ENCODE data around the gene TOE1.

Gene TOE1

DNA sequence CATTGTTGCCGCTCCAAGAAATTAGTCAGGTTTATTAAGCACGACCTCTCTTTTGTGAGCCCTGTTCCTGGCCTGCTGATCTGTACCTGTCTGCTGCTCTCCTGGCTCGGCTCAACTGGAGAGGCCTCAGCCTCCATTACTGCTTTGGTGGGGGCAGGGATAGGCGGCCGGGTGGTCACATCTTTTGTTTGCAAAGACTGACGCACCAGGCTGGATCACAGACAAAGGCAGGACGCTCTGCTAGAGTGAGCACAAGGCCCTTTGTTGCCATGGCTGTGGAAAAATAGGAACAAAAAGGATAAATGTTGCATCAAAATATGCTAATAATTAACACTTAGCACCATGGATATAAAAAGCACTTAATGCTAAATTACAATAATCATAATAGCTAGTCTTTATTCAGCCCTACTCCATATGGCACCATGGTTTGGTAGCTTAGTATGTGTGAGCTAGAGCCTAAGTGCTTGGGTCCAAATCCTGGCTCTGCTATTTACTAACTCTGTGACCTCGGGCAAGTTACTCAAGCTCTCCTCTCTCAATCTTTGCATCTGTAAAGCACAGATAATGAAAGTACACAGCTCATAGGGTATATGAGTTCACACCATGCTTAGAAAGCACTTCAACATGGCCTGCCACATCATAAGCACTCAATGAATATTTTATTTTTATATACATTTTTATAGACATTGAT lies 42.2 kb upstream of the TOE1 start:
- H3K27me3 ChIP-seq (ENCODE audit: insufficient read depth, low read length) = no peaks in the 10 kb centered on the region
- no peaks in the 10 kb centered on the region for H3K79me2 ChIP-seq (ENCODE audit: insufficient read depth, low read length)
- no peak overlapping the region for H3K4me3 ChIP-seq (ENCODE audit: low read depth, low read length, poor library complexity, severe bottlenecking)
- H3K9ac ChIP-seq (ENCODE audit: low read length) = no peak overlapping the region
- TF ChIP-seq EZH2 (IDR thresholded peaks at IDR 0.05; ENCODE audit: borderline replicate concordance, low read length) = no peak
- TF ChIP-seq, protein P1, sequence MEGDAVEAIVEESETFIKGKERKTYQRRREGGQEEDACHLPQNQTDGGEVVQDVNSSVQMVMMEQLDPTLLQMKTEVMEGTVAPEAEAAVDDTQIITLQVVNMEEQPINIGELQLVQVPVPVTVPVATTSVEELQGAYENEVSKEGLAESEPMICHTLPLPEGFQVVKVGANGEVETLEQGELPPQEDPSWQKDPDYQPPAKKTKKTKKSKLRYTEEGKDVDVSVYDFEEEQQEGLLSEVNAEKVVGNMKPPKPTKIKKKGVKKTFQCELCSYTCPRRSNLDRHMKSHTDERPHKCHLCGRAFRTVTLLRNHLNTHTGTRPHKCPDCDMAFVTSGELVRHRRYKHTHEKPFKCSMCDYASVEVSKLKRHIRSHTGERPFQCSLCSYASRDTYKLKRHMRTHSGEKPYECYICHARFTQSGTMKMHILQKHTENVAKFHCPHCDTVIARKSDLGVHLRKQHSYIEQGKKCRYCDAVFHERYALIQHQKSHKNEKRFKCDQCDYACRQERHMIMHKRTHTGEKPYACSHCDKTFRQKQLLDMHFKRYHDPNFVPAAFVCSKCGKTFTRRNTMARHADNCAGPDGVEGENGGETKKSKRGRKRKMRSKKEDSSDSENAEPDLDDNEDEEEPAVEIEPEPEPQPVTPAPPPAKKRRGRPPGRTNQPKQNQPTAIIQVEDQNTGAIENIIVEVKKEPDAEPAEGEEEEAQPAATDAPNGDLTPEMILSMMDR (IDR thresholded peaks at IDR 0.05; ENCODE audit: low read length) = no peak
- H3F3A ChIP-seq (ENCODE audit: insufficient read depth, low read length) = no peaks in the 10 kb centered on the region
- H3K9me2 ChIP-seq (ENCODE audit: low read depth, low read length) = no peaks in the 10 kb centered on the region
- H3K36me3 ChIP-seq (ENCODE audit: insufficient read depth, low read length) = no peaks in the 10 kb centered on the region
- H3K4me1 ChIP-seq (ENCODE audit: insufficient read depth, low read length, severe bottlenecking) = peaks cover 7% of the 10 kb centered on the region
- H2AFZ ChIP-seq (ENCODE audit: low read length) = no peak overlapping the region
- H4K20me1 ChIP-seq (ENCODE audit: insufficient read depth, low read length) = no peaks in the 10 kb centered on the region
- no peak overlapping the region for H3K27ac ChIP-seq (ENCODE audit: low read depth, low read length, poor library complexity, severe bottlenecking)
- H3K4me2 ChIP-seq (ENCODE audit: low read length) = no peak overlapping the region
- H3K9me3 ChIP-seq (ENCODE audit: low read length) = no peaks in the 10 kb centered on the region

- Histone ChIP-seq H3K9ac (ENCODE audit: low read length) (no peak overlapping the region), H3K27me3 (ENCODE audit: insufficient read depth, low read length) (no peaks in the 10 kb centered on the region), H3K79me2 (ENCODE audit: insufficient read depth, low read length) (no peaks in the 10 kb centered on the region), H3K27ac (ENCODE audit: low read depth, low read length, poor library complexity, severe bottlenecking) (no peak overlapping the region), H4K20me1 (ENCODE audit: insufficient read depth, low read length) (no peaks in the 10 kb centered on the region), H3K4me2 (ENCODE audit: low read length) (no peak overlapping the region), H3F3A (ENCODE audit: insufficient read depth, low read length) (no peaks in the 10 kb centered on the region), H3K9me2 (ENCODE audit: low read depth, low read length) (no peaks in the 10 kb centered on the region), H3K36me3 (ENCODE audit: insufficient read depth, low read length) (no peaks in the 10 kb centered on the region), H2AFZ (ENCODE audit: low read length) (no peak overlapping the region), H3K4me1 (ENCODE audit: insufficient read depth, low read length, severe bottlenecking) (peaks cover 12% of the 10 kb centered on the region), H3K9me3 (ENCODE audit: low read length) (no peaks in the 10 kb centered on the region), H3K4me3 (ENCODE audit: low read depth, low read length, poor library complexity, severe bottlenecking) (no peak overlapping the region)
- TF ChIP-seq, protein P1 (IDR thresholded peaks at IDR 0.05; ENCODE audit: low read length) = no peak
- TF ChIP-seq EZH2 (IDR thresholded peaks at IDR 0.05; ENCODE audit: borderline replicate concordance, low read length) = no peak
Measured at GRCh38 chr1:45299296-45299695, 40.7 kb upstream of the TOE1 start.

DNA sequence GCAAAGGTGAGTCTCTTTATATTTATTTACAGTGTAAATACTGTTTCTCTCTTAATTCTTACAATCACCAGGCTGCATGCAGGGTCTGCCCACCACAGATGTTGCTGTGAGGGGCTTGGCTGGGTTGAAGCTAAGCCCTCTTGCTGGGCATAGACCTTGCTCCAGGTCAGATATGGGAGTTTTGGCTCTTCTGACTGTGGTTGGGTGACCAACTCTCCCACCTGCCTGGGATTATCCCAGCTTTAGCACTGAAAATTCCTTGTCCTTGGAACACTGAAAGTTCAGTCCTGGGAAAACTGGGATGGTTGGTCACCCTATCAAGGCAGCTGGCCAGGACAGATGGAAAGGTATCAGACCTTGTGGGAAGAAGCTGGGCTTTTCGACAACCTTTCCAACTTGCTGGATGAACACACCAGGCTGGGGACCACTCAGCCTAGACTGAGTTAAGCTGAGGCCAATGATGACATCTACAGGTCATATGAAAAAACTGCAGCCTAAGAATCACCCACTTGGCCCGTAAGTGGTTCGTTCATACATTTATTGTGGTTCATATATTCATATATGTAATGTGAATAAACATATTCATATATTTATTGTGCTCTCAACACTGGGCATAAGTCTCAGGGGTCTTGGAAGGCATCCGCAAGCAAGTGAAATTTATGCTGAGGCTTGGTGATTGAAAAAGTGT lies 39.8 kb upstream of the TOE1 start:
- no peaks in the 10 kb centered on the region for H3K36me3 ChIP-seq (ENCODE audit: insufficient read depth, low read length)
- H3K9ac ChIP-seq (ENCODE audit: low read length) = no peak overlapping the region
- no peak for TF ChIP-seq EZH2 (IDR thresholded peaks at IDR 0.05; ENCODE audit: borderline replicate concordance, low read length)
- TF ChIP-seq, protein P1 (IDR thresholded peaks at IDR 0.05; ENCODE audit: low read length) = peak; percentile 81
- no peaks in the 10 kb centered on the region for H3F3A ChIP-seq (ENCODE audit: insufficient read depth, low read length)
- no peaks in the 10 kb centered on the region for H3K27me3 ChIP-seq (ENCODE audit: insufficient read depth, low read length)
- H4K20me1 ChIP-seq (ENCODE audit: insufficient read depth, low read length) = no peaks in the 10 kb centered on the region
- no peak overlapping the region for H3K27ac ChIP-seq (ENCODE audit: low read depth, low read length, poor library complexity, severe bottlenecking)
- no peaks in the 10 kb centered on the region for H3K9me3 ChIP-seq (ENCODE audit: low read length)
- no peak overlapping the region for H3K4me3 ChIP-seq (ENCODE audit: low read depth, low read length, poor library complexity, severe bottlenecking)
- no peak overlapping the region for H2AFZ ChIP-seq (ENCODE audit: low read length)
- no peaks in the 10 kb centered on the region for H3K9me2 ChIP-seq (ENCODE audit: low read depth, low read length)
- H3K4me1 ChIP-seq (ENCODE audit: insufficient read depth, low read length, severe bottlenecking) = peaks cover 20% of the 10 kb centered on the region
- no peak overlapping the region for H3K4me2 ChIP-seq (ENCODE audit: low read length)
- no peaks in the 10 kb centered on the region for H3K79me2 ChIP-seq (ENCODE audit: insufficient read depth, low read length)

All from OCI-LY1 (cell line).